Epithelial cell of prostate (primary cell): ENCODE measurements around the gene UGT2B28.
"Not testable (repeated sequence)": the region's sequence is repeated elsewhere in the genome, so short reads cannot be mapped to it uniquely, and the experiment has no call there.

Experiments
- DNase-seq: peaks from one replicate; pipeline ENCODE4 v3.0.0-alpha.2; 2011; ENCODE audit warnings: low read depth, low spot score
- H3K27ac ChIP-seq: fragments of 450-650 bp; 2 replicates; pipeline ENCODE4 v1.5.1; 2017; ENCODE audit warnings: mild to moderate bottlenecking

UGT2B28 gene

GRCh38 chr4:69280081-69280480 lies at the start of gene UGT2B28:
Gene UGT2B28, plus strand, starts transcription at chr4:69280475. Its CDS starts 26 bp downstream, at chr4:69280501.
- not testable (repeated sequence) for DNase-seq, H3K27ac ChIP-seq

GRCh38 chr4:69239092-69239491 lies 41.2 kb upstream of the UGT2B28 start:
- no peak for DNase-seq
- H3K27ac ChIP-seq: no peak overlapping the region

- DNase-seq: no peak
These were observed 40.6 kb upstream of the UGT2B28 start for GRCh38 chr4:69239557-69240168.

GRCh38 chr4:69240787-69241186 lies 39.5 kb upstream of the UGT2B28 start:
- DNase-seq, H3K27ac ChIP-seq: not testable (repeated sequence)

More at GRCh38 chr4:69239557-69240168, 40.6 kb upstream of the UGT2B28 start:
- H3K27ac ChIP-seq: no peak overlapping the region

GRCh38 chr4:69241746-69242145 lies 38.5 kb upstream of the UGT2B28 start:
- not testable (repeated sequence) for H3K27ac ChIP-seq, DNase-seq

- DNase-seq, H3K27ac ChIP-seq: not testable (repeated sequence)
These were observed 37.6 kb upstream of the UGT2B28 start for GRCh38 chr4:69242562-69243240.

GRCh38 chr4:69250884-69251283 lies 29.4 kb upstream of the UGT2B28 start:
- not testable (repeated sequence) for H3K27ac ChIP-seq, DNase-seq

- not testable (repeated sequence) for H3K27ac ChIP-seq, DNase-seq
These were observed 27.0 kb upstream of the UGT2B28 start for GRCh38 chr4:69253147-69253772.

GRCh38 chr4:69268612-69269011 lies 11.7 kb upstream of the UGT2B28 start:
- not testable (repeated sequence) for H3K27ac ChIP-seq, DNase-seq

GRCh38 chr4:69296356-69296755 lies 16.1 kb downstream of the UGT2B28 start:
- not testable (repeated sequence) for DNase-seq, H3K27ac ChIP-seq

GRCh38 chr4:69308426-69309033 lies 28.3 kb downstream of the UGT2B28 start:
- DNase-seq, H3K27ac ChIP-seq: not testable (repeated sequence)

- H3K27ac ChIP-seq, DNase-seq: not testable (repeated sequence)
These were observed 29.3 kb downstream of the UGT2B28 start for GRCh38 chr4:69309549-69310076.

- not testable (repeated sequence) for H3K27ac ChIP-seq, DNase-seq
These were observed 30.0 kb downstream of the UGT2B28 start for GRCh38 chr4:69310262-69310661.

- DNase-seq, H3K27ac ChIP-seq: not testable (repeated sequence)
These were observed 37.5 kb downstream of the UGT2B28 start for GRCh38 chr4:69317669-69318298.

- H3K27ac ChIP-seq: no peak overlapping the region
- DNase-seq: peak; percentile 6
These were observed 41.0 kb downstream of the UGT2B28 start for GRCh38 chr4:69321153-69321729.

GRCh38 chr4:69322055-69322454 lies 41.8 kb downstream of the UGT2B28 start:
- H3K27ac ChIP-seq: no peak overlapping the region
- DNase-seq: peak; percentile 14

- no peak overlapping the region for H3K27ac ChIP-seq
- DNase-seq: no peak
These were observed 43.0 kb downstream of the UGT2B28 start for GRCh38 chr4:69323284-69323683.

- DNase-seq: no peak
- no peak overlapping the region for H3K27ac ChIP-seq
These were observed 50.2 kb downstream of the UGT2B28 start for GRCh38 chr4:69330345-69331047.

GRCh38 chr4:69331304-69331703 lies 51.0 kb downstream of the UGT2B28 start:
- not testable (repeated sequence) for H3K27ac ChIP-seq, DNase-seq
